ENCODE results near the gene PRR33.
A peak's percentile ranks its signal among the peaks of the same experiment; 100 is the strongest.

Gene PRR33

DNA sequence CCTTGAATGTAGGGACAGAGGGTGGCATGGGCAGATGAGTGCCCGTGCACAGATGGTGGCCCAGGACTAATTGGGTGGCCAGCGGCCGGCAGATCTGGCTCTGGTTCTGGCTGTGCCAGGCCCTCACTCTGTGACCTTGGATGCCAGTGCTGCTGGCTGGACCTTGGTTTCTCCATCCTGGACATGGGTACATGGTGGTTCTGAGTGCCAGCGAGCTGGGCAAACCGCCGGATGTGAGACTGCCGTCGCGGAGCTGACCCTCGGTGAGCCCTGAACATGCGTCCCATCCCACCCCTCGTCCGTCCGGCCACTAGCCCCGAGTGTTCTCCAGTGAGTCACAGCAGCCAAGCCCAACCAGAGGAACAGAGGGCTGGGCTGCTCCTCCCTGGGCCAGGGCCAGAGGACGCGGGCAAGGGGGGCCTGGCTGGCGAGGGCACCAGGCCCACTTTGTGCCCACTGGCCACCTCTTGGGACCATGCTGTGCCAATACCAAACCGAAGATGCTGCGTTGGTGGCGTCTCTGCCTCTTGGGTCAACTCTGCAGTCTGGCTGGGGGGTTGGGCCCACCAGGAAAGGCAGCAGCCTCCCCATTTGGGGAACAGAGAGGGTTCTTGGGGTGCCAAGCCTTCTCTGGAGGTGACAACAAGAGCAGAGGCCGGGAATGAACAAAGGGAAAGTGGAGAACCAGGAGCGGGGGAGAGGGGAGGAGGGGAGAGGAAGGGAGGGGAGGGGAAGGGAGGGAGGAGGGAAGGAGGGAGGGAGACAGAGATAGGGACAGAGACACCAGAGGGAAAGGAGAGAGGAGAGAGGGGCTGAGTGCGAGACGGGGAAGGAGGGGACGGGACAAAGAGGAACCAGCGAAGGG is 28.1 kb downstream of the PRR33 start:
- peak; percentile 83 for DNase-seq (ENCODE audit: low read depth, low spot score)

DNA sequence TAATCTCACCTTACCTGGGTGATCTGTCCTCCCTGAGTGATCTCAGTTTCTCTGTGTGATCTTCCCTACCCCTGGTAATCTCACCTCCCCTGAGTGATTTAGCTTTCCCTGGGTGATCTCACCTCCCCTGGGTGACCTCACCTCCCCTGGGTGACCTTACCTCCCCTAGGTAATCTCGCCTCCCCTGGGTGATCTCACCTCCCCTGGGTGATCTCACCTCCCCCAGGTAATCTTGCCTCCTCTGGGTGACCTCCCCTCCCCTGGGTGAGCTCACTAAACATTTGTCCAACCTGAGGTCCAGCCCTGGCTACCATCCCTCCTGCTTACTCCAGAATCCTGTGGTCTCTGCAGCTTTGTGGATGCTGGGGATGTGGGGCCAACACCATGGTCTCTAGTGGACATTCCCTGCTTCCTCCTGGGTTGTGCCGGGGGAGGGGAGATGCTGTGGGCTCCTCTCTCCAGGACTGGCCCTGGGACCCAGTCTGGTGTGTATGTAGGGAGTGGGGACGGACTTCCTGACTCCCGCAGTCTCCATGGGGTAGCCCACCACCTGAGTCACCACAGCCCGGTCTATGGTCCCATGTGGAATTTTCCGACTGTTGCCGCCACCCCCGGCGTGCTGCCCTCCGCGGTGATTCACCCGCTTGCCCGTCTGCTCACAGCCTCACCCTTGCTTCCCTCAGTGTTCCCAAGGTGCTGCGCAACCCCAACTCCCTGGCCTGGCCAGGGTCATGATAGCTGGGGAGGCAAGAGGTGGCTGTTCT is 28.9 kb downstream of the PRR33 start:
- DNase-seq (ENCODE audit: low read depth, low spot score), result no peak

DNA sequence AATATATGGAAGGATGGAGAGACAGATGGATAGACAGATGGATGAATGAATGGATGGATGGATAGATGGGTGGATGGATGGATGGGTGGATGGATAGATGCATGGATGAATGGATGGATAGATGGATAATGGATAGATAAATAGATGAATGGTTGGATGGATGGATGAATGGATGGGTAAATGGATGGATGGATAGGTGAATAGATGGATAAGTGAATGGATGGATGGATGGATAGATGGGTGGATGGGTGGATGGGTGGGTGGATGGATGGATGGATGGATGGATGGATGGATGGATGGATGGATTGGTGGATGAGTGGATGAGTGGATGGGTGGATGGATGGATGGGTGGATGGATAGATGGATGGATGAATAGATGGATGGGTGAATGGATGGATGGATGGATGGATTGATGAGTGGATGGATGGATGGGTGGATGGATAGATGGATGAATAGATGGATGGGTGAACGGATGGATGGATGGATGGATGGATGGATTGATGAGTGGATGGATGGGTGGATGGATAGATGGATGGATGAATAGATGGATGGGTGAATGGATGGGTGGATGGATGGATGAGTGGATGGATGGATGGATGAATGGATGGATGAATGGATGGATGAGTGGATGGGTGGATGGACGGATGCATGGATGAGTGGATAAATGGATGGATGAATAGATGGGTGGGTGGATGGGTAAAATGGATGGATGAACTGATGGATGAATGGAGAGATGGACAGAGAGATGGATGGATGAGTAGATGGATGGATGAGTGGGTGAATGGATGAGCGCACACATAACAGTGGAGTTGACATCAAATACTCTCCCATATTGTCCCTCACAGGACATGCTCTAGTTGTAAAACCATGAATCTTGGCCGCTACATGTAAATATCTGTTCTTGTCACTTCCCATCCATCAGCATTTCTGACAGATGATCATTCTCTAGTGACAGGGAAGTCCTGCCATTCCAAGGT is 30.0 kb downstream of the PRR33 start:
- DNase-seq (ENCODE audit: low read depth, low spot score), result no peak

DNA sequence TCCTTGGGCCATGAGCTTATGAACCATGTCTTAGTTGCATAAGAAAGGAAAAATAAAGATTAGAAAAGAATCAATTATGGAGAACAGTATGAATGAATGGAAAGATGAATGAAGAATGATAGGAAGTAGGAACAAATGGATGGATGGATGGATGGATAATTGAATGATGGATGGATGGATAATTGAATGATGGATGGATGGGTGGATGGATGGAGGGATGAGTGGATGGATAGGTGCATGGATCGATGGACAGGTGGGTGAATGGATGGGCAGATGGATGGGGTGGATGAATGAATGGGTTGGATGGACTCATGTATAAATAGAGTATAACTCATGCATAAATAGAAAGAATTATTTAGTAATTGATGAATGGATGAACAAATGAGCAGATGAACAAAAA is 31.6 kb downstream of the PRR33 start:
- no peak for DNase-seq (ENCODE audit: low read depth, low spot score)

DNA sequence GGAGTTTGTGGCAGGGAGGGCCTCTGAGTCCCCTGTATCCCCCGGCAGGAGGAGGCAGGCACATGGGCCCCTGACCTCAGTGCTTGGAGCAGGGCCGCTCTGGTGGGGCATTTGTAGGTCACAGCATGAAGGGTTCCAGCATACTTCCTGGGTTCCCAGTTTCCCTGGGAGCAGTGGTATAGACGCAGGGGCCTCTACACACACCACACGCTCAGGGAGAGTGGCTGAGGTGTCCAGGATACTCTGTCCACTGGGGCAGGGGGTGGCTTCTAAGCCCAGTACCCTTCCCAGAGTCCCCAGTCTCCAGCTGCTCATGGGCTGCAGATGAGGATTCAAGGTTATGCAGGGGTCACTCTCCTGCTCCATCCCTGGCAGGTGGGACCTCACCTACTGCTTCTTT is 32.7 kb downstream of the PRR33 start:
- DNase-seq (ENCODE audit: low read depth, low spot score), result no peak

DNA sequence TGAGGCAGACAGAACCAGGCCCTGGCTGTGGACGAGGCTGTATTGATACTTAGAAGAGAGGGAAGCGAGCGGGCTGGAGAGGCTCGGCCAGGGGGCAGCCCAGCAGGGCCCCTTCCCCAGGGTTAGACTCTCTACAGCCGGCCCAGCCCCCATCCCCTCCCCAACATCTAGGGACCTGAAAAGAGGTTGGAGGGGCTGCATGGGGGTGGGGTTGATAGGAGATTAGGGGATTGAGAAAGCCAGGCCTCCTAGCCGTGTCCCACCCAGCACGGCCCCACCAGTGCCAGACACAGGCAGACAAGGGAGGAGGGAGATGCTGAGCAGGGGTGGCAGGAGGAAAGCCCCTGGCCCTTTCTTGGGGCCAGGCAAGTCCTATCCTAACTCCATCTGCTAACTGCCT is 33.1 kb downstream of the PRR33 start:
- DNase-seq (ENCODE audit: low read depth, low spot score), result no peak

DNA sequence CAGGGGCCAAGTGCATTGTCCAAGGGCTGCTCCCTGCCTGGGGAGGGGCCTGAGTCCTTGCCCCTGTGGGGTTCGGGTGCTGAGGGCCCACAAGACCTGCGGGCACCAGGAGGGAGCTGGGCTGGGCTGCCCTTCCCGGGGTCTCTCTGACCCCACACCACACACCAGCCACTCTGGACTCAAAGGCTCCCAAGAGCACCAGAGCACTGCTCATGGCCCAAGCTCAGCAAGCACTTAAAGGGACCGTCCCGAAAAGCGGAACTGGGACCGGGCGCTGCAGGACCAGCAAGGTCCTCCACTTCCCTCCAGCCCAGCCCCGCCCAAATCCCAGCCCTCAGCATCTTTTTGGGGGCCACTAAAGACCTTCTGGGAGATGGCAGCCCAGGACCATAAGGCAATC is 33.5 kb downstream of the PRR33 start:
- no peak for DNase-seq (ENCODE audit: low read depth, low spot score)

DNA sequence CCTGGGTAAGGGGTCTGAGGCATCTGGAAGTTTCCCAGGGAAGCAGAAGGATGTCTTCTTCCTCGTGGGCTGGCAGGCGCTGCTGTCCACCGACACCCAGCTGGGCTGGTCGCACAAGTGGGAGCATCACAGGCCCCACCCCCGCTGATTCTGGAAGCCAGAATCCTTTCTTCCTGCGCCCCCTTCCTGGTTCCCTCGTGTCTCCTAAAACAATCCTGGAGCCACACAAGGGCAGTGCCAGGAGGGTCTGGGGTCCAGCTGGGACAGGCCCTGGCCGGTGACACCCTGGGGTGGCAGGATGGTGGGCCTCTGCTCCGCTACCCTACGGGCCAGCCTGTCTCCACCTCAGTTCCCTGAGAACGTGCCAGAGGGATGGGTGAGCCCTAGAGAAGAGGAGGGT is 34.6 kb downstream of the PRR33 start:
- DNase-seq (ENCODE audit: low read depth, low spot score), result no peak

DNA sequence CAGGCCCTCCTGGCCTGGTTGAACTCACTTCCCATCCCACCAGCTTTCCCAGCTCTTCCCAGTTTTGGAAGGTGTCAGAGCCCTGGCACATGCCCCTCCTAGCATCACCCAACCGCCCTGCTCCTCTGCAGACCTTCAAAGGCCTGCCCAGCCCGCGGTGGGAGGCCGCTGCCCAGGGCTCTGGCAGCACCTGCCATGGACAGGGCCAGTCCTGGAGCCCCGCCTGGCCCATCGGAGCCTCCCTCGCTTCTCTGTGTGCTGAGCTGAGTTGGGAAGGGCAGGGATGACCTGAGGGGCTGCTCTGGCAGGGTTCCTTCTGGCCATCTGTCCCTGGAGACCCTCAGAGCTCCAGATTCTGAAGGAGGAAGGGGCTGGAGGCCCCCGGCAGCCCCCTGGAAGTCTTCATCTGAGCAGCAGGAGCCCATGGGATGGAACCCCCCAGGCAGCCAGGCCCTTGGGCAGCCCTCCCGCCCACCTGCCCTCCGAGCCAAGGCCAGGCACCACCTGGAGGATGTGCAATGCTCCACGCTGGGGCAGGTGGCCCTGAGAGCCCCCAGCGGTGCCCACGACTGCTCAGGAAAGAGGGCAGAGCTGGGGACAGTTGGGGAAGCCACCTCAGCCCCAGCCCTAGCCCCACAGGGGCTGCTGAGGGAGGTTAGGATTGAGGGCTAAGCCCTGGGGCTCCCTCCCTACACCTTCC is 35.2 kb downstream of the PRR33 start:
- no peak for DNase-seq (ENCODE audit: low read depth, low spot score)

DNA sequence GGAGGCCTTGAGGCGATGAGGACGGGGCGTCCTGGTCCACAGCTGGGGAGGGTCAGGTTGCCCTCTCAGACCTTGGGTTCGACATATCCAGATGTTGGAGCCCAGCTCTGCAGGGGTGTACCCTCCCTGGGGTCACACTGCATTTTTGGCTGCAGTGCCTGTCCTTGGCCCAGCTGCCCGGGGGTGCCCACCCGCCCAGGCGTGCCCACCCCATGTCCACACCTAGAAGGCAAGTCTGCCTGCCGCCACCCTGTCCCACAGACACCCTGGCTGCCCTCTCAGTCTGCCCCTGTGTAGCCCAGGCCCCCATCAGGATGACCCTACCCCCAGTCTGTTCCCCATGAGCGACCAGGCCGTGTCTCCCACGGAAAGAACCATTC is 35.8 kb downstream of the PRR33 start:
- no peak for DNase-seq (ENCODE audit: low read depth, low spot score)

DNA sequence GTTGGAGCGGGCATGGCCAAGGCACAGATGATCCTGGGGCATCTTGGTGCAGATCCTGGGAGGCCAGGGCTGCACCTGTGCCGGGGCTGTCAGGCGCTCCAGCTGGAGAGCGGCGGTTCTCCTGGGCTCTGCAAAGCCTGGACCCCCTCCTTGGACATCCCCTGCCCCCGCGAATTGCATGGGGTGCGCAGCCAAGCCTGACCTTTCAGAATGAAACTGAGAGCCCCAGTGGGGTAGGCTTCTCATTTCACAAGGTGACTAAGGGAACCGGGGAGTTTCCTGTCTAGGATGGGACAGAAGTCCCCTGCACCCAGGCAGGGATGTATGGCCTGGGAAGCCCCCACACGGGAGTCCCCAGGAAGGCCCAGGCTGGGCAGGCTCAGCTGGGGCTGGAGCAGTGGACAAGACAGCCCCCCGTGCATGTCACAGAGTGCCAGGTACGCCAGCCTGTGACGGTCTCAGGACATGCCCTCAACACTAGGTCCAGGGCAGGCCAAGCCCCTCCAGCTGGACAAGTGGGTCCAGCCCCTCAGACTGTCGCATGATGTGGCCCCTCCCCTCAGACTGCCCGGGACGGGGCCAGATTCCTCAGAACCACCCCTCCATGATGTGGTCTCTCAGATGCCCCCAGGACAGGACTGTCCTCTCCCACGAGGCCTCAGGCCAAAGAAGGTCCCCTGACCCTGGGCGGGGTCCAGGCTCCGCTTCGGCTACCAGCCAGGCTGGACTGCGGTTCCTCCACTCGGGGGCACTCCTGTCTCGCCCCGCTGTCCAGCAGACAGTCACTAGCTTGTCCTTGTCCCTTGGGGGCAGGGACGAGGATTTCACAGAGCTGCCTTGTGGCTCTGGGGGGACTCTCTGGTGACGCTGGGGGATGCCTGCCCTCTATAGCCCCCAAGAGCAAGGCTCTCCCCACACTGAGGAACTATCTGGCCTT is 36.5 kb downstream of the PRR33 start:
- DNase-seq (ENCODE audit: low read depth, low spot score), result no peak

DNA sequence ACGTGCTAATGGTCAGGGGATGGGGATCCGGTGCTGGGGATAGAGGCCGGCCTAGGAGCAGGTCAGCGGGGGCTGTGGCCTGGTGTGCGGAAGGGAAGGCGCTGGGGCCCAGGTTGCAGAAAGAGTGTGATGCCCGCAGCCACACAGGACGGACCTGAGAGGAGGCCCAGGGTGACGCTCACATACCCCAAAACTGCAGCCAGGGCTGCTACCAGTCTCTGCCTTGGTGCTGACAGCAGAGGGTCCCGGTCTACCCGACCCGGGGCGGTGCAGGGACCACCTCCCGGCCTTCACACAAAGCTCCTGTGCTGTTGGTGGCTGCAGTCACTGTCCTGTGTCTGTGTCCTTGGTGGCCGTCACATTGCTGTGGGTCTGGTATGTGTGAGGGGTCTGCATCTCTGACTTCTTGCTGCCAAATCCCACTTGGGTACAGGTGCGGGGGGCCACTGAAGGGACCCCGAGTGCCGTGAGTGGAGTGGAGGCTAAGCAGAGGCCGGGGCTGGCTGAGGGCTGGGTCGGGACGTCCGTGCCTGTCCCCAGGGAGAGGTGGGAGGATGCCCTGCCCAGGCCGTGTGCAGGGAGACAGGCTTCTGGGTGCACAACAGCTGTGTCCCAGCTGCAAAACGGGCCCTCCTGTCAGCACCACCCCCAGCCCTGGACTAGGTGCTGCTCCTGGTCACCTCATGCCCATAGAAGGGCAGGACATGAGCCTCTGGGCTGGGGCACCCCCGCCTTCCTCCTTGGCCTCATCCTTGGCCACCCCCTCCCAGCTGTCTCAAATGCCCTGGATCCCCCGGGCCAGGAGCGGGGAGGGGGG is 37.4 kb downstream of the PRR33 start:
- DNase-seq (ENCODE audit: low read depth, low spot score), result no peak

DNA sequence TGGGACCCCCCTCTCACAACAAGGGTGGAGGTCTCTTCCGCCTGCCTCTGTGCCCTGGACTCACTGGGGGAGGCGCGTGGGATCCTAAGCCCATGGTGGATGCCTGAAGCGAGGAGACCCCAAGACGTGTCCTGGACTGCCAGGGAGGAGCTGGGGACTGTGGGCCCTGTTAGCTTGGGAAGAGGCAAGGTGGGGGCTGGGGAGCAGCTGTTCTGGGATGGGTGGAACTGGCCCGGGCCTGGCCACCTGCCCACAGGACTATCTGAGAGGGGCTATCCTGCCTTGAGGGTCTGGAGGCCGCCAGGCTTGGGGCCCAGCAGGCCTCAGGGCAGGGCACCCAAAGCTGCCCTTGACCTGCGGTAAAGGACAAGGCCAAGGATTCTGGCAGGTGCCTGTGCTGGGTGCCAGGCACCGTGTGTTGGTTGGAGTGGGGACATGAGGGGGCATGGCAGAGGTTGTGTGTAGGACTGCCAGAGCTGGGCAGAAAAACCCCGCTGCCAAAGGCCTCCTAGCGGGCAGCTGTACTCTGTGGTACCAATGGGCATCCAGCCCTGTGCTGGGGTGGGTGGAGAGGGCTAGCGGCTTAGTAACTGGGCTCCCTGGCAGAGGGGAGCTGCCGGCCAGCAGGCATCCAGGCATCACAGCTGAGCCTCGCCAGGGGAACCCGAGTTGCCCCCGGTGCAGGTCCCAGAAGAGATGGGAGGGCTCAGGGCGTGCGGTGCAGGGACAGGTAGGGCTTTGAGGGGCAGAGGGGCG is 38.1 kb downstream of the PRR33 start:
- DNase-seq (ENCODE audit: low read depth, low spot score), result no peak

DNA sequence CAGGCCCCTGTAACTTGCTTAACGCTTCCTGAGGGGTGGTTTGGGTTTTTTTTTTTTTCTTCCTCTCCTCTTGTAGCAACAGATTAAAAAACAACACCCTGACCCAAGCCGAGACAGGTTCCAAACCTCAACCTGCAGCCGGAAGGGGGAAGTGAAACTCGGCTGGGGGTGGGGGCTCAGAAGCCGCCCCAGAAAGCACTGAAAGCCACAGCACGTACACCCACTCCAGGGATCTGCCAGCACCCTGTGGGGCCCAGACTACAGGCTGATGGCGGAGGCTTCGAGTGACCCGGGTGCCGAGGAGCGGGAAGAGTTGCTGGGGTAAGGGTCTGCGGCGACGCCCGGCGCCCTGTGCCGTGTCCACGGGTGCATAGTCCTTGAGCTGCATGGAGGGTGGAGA is 38.8 kb downstream of the PRR33 start, which contains the start of gene LSP1:
Gene LSP1 (plus strand): TSS at position 208 of the 400 bp plus-strand sequence. CDS start 61 bp downstream, at position 269.
- no peak for DNase-seq (ENCODE audit: low read depth, low spot score)

DNA sequence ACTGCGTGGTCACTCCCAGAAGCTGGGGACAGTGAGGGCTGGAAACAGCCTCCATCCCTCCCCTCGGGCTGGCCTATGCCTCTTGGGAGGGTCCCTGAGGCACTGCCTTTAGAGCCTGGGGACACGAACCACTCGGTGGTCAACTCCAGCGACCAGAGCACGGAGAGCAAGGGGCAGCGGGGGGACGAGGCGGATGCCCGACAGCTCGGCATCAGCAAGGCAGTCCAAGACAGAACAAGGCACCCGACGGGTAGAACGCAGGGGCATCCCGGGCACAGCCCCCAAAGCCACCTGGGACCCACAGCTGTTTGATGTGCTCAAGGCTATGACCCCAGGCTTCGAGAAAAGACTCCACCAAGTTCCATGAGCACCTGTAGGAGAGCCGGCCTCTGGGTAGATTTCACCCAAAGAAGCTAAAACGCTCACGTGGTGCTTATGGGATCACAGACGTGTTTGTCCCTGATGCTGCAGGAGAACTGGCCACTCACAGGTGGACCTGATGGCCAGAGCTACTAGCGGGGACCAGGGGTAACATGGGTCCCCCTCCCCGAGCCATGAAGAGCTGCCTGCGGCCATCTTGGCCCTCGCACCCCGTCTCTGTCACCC is 39.3 kb downstream of the PRR33 start:
- DNase-seq (ENCODE audit: low read depth, low spot score), result no peak

DNA sequence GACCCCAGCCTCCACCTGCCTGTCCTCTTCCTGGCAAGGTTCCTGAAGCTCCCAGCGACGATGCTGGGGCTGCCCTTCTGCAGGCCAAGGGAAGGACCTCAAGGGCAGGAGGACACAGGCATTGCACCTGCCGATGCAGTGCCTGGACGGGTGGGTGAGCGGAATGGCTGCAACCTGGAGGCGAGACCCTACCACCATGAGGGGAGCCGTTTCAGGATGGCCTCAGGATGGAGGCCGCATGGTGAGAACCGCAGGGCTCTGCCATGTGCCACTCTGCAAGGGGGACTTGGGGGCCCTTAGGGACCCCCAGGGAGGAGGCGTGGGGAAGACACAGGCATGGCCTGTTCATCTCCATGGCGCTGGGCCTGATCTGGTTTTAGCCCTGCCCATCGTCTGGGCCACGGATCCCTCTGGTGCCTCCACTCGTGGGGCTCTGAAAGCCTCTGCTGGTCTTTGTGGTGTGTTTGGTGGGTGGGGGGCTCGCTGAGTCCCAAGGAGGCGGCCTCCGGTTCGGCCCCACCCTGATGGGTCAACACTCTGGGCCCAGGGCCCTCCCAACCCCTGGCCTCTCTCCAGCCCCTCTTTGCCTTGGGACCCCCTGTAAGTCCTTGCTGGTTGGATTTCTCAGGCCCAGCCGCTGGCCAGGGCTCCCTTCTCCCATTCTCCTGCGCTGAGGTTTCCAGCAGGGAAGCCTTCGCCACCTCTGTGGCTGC is 40.1 kb downstream of the PRR33 start:
- DNase-seq (ENCODE audit: low read depth, low spot score), result no peak

All from smooth muscle cell of the brain vasculature (primary cell).